HG03175 (cell line): ENCODE data around the gene ZNF324.
"Not testable (repeated sequence)": the region's sequence is repeated elsewhere in the genome, so short reads cannot be mapped to it uniquely, and the experiment has no call there.

Experiments
- ATAC-seq: cut with Tn5 transposase; IDR thresholded peaks from one replicate; pipeline ENCODE4 v1.9.1; 2021; ENCODE audit warnings: mild to moderate bottlenecking, moderate library complexity; ENCODE audit not compliant: unreplicated experiment

The ZNF324 gene

GRCh38 chr19:58466760-58467589 is at the start of gene ZNF324:
Gene ZNF324 (plus strand): TSS chr19:58467080. CDS start chr19:58469186, 2,106 bp downstream.
- ATAC-seq: peak; percentile 92

- no peak for ATAC-seq
Measured at GRCh38 chr19:58428617-58429016, 38.3 kb upstream of the ZNF324 start.

GRCh38 chr19:58429745-58430144 is 37.1 kb upstream of the ZNF324 start:
- no peak for ATAC-seq

- no peak for ATAC-seq
Measured at GRCh38 chr19:58434217-58434616, 32.7 kb upstream of the ZNF324 start.

GRCh38 chr19:58439576-58440554 is 27.0 kb upstream of the ZNF324 start, which contains the start of gene ZNF132:
Gene ZNF132 (minus strand): TSS chr19:58440153. CDS start chr19:58439821, 332 bp downstream.
- ATAC-seq: peak; percentile 95

GRCh38 chr19:58440556-58440955 is 26.3 kb upstream of the ZNF324 start:
- ATAC-seq: no peak

- not testable (repeated sequence) for ATAC-seq
Measured at GRCh38 chr19:58442986-58443385, 23.9 kb upstream of the ZNF324 start.

- ATAC-seq: not testable (repeated sequence)
Measured at GRCh38 chr19:58448860-58449259, 18.0 kb upstream of the ZNF324 start.

GRCh38 chr19:58449980-58450379 is 16.9 kb upstream of the ZNF324 start:
- ATAC-seq: not testable (repeated sequence)

- peak; percentile 17 for ATAC-seq
Measured at GRCh38 chr19:58450856-58451357, 16.0 kb upstream of the ZNF324 start.

- peak; percentile 94 for ATAC-seq
Measured at GRCh38 chr19:58451358-58452101, 15.3 kb upstream of the ZNF324 start, which contains the start of gene ZNF324B. Gene ZNF324B (plus strand): TSS chr19:58451622. CDS start chr19:58453702, 2,080 bp downstream.

- ATAC-seq: no peak
Measured at GRCh38 chr19:58453743-58454142, 13.1 kb upstream of the ZNF324 start.

- ATAC-seq: no peak
Measured at GRCh38 chr19:58455306-58455705, 11.6 kb upstream of the ZNF324 start.

- no peak for ATAC-seq
Measured at GRCh38 chr19:58456111-58456510, 10.8 kb upstream of the ZNF324 start.

GRCh38 chr19:58460039-58460438 is 6.8 kb upstream of the ZNF324 start:
- ATAC-seq: no peak

- no peak for ATAC-seq
Measured at GRCh38 chr19:58466089-58466759, 656 bp upstream of the ZNF324 start.

- ATAC-seq: no peak
Measured at GRCh38 chr19:58468216-58468839, 1.4 kb downstream of the ZNF324 start.

GRCh38 chr19:58469241-58470013 is 2.5 kb downstream of the ZNF324 start:
- no peak for ATAC-seq
